ENCODE data around the gene GAL. TPM values are rescaled to one million over a fixed set of nuclear protein-coding genes. Genes with fewer than 3 reads are reported as not detected.

Gene GAL
- total RNA-seq, 1 experiment from 2014 or later, result not detected

DNA sequence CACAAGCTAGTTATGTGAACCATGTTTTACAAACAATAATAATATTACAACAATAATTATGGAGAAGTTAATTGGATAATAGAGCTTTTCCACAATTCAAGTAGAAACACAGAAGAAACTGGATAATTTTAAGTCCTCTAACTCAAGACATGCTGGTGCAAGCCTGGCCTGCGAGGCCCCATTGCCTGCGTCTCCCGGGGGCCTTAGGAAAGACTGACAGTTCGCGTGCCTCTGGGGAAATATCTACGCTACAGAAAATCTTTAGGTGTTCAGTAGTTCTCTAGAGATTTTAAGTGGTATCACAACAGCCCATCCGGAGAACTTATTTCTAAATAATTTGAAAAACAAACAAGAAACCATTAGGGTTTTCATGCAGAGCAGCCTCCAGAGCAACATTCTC is 23.2 kb downstream of the GAL start:
- no peak for DNase-seq (ENCODE audit: low spot score)

DNA sequence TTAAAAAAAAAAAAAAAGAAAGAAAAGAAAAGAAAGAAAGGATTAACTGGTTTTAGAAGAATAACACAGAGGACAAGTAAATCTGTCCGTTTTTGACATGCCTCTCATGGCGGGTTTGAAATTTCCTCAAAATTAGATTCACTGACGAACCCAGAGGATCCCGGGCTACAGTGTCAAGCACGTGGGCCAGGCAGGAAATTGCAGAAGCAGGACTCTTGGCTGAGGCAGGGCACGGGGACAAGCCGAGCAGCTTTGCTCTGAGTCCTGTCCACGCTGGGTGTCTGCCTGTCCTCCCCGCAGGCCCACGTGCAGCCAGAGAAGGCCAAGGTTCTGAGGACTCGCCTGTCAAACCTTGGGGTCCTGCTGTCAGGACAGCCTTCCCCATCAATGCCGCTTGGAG is 24.7 kb downstream of the GAL start:
- DNase-seq (ENCODE audit: low spot score), result no peak

DNA sequence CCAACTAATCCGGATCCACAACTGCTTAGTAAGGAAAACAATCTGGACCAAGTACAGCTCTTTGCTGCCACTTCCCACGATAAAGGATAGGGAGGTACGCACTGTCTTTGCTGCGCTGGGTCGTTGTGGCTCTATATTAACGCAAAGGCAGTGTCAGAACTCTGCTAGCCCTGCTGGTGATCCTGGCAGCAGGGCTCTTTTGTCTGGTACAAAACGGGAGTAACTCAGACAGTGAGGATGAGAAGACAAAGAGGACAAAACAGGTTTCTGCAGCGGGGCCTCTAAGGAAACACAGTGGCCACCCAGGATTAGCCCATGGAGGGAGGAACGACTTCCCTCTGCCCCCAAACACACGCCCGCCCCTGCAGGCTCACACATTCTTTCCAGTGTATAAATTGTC is 26.1 kb downstream of the GAL start:
- no peak for DNase-seq (ENCODE audit: low spot score)

DNA sequence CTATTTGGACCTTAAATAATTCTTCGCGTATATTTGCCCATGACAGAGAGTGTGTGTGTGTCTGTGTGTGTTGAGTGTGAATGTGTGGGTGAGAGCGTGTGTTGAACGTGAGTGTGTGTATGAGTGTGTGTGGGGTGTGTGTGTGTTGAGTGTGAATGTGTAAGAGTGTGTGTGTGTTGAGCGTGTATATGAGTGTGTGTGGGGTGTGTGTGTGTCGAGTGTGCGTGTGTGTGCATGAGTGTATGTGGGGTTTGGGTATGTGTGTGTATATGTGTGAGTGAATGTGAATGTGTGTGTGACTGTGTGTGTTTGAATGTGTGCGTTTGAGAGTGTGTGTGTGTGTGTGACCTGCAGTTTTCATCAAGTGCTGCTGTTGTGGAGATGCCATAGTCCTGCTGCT is 26.8 kb downstream of the GAL start:
- no peak for DNase-seq (ENCODE audit: low spot score)

DNA sequence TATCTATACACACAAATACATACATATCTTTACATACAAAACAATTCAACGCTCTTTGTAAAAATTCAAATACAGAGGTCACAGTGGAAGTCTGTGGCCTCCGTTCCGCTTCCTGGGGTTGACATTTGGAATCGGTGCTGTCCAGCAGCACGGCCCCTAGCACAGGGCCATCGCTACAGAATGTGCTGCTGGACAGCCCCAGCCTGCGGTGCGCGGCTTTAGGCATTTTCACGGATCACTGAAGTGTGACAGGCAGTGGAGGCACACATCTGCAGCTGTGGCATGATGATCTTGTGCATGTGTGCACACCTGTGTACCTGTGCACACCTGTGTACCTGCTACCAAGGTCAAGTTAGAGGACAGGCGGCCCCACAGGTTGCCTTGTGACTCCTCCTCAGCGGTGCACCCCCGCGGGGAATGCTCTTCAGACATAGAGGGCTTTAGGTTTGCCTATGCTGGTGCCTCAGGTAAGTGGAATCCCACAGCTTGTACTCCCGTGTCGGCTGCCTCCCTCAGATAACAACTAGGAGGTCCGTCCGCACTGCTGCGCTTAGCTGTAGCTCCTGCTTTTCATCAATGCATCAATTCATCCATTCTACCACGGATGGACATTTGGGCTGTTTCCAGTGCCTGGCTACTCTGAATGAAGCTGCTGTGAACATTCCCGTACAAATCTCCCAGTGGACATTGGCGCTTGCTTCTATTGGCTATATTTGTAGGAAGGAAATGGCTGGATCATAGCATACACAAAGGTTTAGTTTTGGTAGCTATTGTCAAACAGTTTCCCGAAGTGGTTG is 29.9 kb downstream of the GAL start:
- no peak for DNase-seq (ENCODE audit: low spot score)

DNA sequence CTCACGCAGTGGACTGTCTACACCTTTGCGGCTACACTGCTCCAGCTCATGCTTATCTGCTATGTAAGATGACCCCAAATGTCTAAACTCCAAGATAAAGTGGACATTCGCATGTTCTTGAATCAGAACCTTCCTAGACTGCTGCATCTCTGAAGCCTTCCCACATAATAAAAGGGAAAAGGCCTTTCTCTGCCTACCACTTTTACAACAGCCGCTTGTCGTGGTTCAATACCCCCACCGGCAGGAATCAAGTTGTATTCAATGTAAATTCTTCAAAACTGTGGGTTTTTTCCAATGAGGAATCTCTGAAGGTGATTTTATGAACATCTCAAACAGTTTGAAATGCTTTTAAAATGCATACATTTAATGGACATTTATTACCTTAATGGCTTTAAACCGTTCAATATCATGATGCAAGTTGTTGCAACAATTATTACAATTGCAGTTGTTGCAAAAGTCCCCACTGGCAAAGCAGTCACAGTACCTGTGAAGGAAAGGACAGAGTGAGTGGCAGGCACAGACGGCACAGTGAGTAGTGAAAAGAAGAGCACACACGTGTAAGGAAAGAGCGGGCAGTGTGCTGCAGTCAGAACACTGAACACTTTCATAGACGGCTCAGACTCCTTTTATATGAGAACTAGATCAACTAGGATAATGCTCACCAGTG is 31.2 kb downstream of the GAL start:
- DNase-seq (ENCODE audit: low spot score), result no peak

DNA sequence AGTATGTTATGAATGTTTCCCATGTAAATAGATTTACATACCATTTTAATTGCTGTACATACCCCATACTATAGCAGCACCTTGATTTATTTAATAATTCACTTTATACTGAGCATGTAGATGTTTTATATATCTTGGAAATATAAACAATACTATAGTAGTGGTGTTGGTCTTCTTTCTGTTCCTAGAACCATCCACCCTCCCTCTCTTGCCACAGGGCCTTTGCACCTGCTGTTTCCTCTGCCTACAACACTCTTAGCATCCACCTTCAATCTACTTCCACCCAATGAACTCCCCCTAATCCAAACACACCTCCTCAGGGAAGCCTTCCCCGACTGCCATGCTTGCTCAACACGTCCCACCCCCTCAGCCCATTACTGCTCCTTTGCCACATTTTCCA is 36.7 kb downstream of the GAL start:
- no peak for DNase-seq (ENCODE audit: low spot score)

DNA sequence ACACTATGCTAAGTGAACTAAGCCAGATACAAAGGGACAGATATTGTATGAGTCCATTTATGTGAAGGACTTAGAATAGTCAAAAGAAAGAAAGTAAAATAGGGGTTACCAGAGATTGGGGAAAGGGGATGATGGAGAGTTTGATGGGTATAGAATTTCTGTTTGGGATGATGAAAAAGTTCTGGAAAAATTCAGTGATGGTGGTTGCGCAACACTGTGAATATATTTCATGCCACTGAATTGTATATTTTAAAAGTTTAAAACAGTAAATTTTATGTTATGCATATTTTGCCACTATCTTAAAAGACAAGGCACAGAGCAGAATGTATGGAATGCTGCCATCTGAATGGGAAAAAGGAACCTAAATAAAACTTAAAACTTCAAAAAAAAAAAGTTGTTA is 37.8 kb downstream of the GAL start:
- no peak for DNase-seq (ENCODE audit: low spot score)

DNA sequence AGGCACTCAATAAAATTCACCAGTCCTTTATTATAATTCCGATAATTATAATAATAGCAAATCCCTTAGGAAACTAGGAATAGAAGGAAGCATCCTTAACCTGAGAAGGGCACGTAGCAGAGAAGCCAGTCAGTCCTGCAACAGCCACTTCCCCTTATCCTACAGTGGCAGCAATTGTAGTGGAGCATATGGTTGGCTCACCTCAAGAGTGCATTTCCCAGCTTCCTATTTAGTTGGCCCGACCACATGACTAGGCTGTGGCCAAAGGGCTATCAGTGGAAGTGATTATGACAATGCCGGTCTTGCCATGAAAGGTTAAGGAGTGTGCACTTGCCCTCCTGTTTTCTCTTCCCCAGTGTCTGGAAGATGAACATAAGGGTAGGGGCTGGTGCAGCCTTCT is 39.9 kb downstream of the GAL start:
- DNase-seq (ENCODE audit: low spot score), result no peak

DNA sequence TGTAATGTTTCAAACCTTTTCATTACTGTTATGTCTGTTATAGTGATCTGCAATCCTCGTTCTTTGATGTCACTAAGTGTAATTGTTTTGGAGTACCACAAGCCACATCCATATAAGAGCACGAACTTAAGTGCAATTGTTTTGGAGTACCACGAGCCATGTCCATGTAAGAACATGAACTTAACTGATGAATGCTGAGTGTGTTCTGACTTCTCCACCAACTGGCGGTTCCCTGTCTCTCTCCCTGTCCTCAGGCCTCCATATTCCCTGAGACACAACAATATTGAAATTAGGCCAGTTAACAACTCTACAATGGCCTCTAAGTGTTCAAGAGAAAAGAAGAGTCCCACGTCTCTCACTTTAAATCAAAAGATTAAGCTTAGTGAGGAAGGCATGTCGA is 43.4 kb downstream of the GAL start:
- no peak for DNase-seq (ENCODE audit: low spot score)

DNA sequence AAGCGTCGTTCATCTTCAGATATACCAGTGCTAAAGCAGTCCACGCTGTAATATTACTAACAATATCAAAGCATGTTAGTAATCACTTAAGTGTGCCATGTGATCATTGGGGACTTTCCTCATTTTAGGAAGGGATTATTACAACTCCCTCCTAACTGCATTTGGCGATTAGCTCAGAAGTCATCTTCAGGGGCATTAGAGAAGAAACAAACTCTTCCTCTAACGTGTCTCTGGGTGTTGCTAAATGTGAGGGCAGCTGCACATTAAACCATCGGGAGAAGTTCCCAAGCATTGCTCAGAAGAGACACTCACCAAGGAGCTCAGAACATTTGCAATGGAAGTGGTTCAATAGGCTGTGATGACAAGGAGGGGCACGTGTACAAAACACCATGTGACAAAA is 49.8 kb downstream of the GAL start:
- DNase-seq (ENCODE audit: low spot score), result no peak

DNA sequence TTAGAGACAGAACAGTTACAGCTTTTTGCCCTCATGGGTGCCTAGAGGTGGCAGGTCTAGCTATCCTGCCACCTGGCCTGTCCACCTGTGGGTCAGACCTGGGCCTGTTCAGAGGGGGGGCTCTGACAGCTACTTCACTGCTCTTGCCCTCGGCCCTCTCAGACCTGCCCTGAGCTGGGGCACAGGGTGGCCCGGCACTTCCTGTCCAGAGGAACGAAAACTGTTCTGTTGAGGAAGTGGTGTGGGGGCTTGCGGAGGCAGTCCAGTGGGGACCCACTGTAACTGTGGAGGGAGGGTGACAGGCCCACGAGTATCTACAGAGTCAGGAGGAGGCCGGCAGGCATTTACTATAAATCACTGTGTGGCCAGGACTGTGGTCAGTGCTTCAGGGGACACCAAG is 50.8 kb downstream of the GAL start:
- no peak for DNase-seq (ENCODE audit: low spot score)

DNA sequence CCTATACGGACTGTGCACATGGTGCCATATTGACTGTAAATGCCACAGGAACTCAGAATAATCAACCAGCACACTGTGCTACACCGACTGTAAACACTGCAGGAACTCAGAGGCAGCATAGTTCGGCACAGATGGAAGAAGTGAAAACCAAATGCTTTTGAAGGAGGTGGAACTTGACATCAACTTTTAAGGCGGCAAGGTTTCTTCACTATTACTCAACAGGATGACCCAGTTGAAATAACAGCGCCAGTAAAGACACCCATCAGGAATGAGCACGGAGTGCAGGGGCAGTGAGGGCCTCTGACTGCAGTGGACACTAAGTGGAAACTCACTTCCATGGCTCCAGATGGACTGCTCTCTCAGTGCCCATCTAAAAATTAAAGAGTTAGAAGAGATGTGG is 51.3 kb downstream of the GAL start:
- DNase-seq (ENCODE audit: low spot score), result no peak

Other genes starting within 250 kb of the GAL start
- 94.1 and 116 TPM in 2 replicates for gene PPP6R3, start 223.8 kb upstream of the GAL start, total RNA-seq (2014; rRNA removed; shearing (Covaris generic))
- not detected in 2 replicates for gene TESMIN, start 67.0 kb downstream of the GAL start, total RNA-seq (2014; rRNA removed; shearing (Covaris generic))
- gene CPT1A, start 157.4 kb downstream of the GAL start, total RNA-seq (2014; rRNA removed; shearing (Covaris generic)), result 8.0 and 13.1 TPM in 2 replicates
- gene MRPL21, start 219.3 kb downstream of the GAL start, total RNA-seq (2014; rRNA removed; shearing (Covaris generic)), result 62.6 and 64.7 TPM in 2 replicates
- gene IGHMBP2, start 219.3 kb downstream of the GAL start, total RNA-seq (2014; rRNA removed; shearing (Covaris generic)), result 5.7 and 11.8 TPM in 2 replicates

Measured in A172 (cell line).